OCI-LY1 (cell line): ENCODE data around the gene DCHS1.

Experiments used
- CTCF ChIP-seq: fragments of 200-600 bp; sonication (generic), shearing (Covaris generic); IDR thresholded peaks from 2 replicates; pipeline ENCODE4 v1.5.1; 2017; ENCODE audit warnings: mild to moderate bottlenecking, antibody characterized with exemption, low read length, moderate library complexity, mixed read lengths
- EZH2 ChIP-seq: fragments of 200-600 bp; sonication (generic), shearing (Covaris generic); IDR thresholded peaks from 2 replicates; pipeline ENCODE4 v1.8.0; 2017; ENCODE audit warnings: borderline replicate concordance, mixed run types, mild to moderate bottlenecking, antibody characterized with exemption, low read length, moderate library complexity, mixed read lengths

GRCh38 chr11:6610591-6610990 lies 45.0 kb downstream of the DCHS1 start:
- no peak for TF ChIP-seq EZH2
- no peak for TF ChIP-seq CTCF
